Epithelial cell of esophagus (primary cell): Measurements from ENCODE around the gene MCF2L2.

Source experiments
- DNase-seq: peaks from one replicate; pipeline ENCODE4 v3.0.0; 2010; ENCODE audit warnings: low read depth
- H3K4me3 ChIP-seq: 2 replicates; pipeline ENCODE4 v1.5.1; 2011; ENCODE audit warnings: mild to moderate bottlenecking, low read length, control low read depth
- TF ChIP-seq, protein P1 (sequence below): IDR thresholded peaks from 2 replicates; pipeline ENCODE4 v1.5.1; 2011; ENCODE audit warnings: low read depth, mild to moderate bottlenecking, low read length, control low read depth, inconsistent platforms; ENCODE audit not compliant: insufficient read depth; ENCODE audit errors: missing control alignments

The MCF2L2 gene

GRCh38 chr3:183252118-183252782 lies 176.2 kb downstream of the MCF2L2 start:
- DNase-seq, result peak; percentile 65
- TF ChIP-seq, protein P1, sequence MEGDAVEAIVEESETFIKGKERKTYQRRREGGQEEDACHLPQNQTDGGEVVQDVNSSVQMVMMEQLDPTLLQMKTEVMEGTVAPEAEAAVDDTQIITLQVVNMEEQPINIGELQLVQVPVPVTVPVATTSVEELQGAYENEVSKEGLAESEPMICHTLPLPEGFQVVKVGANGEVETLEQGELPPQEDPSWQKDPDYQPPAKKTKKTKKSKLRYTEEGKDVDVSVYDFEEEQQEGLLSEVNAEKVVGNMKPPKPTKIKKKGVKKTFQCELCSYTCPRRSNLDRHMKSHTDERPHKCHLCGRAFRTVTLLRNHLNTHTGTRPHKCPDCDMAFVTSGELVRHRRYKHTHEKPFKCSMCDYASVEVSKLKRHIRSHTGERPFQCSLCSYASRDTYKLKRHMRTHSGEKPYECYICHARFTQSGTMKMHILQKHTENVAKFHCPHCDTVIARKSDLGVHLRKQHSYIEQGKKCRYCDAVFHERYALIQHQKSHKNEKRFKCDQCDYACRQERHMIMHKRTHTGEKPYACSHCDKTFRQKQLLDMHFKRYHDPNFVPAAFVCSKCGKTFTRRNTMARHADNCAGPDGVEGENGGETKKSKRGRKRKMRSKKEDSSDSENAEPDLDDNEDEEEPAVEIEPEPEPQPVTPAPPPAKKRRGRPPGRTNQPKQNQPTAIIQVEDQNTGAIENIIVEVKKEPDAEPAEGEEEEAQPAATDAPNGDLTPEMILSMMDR, result no peak
- H3K4me3 ChIP-seq, result peak overlapping the region; percentile 49

GRCh38 chr3:183249006-183249718 lies 179.3 kb downstream of the MCF2L2 start:
- TF ChIP-seq, protein P1, result no peak
- no peak overlapping the region for H3K4me3 ChIP-seq
- DNase-seq, result no peak

DNA sequence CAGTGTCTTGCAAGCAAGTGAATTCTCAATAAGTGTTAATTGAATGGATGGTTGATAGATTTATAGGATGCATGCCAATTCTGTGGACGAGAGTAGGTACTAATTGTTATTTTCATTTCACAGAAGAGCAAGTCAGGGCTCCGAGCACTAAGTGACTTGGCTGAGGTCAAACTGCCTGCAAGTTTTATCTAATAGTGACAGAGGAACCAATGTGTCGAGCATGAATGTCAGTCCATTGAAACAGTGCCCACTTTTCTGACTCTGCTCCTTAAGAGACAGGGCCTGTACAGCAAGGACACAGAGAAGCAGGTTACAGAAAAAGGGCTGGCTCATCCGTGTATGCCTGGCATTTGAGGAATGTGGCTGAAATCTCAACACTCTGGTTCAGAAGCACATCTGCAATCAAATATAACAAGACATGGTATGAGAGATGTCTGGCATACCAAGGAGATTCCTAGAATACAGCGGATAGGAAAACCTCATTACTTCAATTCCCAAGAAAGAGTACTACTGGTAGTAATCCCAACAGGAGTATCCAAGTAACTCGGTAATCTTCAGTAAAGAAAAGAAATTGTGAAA lies 181.3 kb downstream of the MCF2L2 start:
- no peak overlapping the region for H3K4me3 ChIP-seq

DNA sequence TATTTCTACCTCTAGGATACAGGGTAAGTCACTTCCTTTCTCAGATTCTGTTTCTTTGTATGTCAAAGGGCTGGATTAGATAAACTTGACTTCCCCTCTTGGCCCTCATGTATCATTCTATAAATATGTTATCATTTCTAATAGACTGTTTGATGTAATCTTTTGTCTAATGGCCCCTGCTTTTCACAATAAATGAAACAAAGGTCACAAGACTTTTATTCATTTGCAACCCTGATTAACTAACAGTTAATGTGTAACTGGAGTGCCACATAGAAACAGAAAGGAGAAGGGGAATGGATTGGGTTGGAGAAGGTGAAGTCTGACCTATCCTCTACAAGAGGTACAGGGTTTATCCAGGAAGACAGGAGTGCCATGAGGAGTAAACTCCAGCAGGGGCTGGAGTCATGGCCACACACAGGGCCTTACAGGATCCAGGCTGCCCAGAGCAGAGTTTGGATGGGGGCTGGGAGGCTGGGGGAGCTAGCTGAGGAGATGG lies 183.4 kb downstream of the MCF2L2 start:
- H3K4me3 ChIP-seq, result no peak overlapping the region
- TF ChIP-seq, protein P1, result no peak
- no peak for DNase-seq

More for the DNA sequence above, 181.3 kb downstream of the MCF2L2 start:
- no peak for DNase-seq
- TF ChIP-seq, protein P1, result no peak

GRCh38 chr3:183244219-183244618 lies 184.2 kb downstream of the MCF2L2 start:
- DNase-seq, result no peak
- H3K4me3 ChIP-seq, result no peak overlapping the region
- TF ChIP-seq, protein P1, result no peak

DNA sequence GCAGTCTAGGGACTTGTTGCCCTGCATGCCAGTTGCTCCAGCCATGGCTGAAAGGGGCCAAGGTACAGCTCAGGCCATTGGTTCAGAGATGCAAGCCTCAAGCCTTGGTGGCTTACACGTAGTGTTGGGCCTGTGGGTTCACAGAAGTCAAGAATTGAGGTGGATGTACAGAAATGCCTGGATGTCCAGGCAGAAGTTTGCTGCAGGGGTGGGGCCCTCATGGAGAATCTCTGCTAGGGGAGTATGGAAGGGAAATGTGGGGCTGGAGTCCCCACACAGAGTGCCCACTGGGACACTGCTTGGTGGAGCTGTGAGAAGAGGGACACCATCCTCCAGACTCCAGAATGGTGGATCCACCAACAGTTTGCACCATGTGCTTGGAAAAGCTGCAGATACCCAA lies 186.0 kb downstream of the MCF2L2 start:
- TF ChIP-seq, protein P1, result no peak
- DNase-seq, result no peak

More for the DNA sequence above, 186.0 kb downstream of the MCF2L2 start:
- no peak overlapping the region for H3K4me3 ChIP-seq
